ENCODE results near the gene PSMC5. TPM values are rescaled to one million over a fixed set of nuclear protein-coding genes. Genes with fewer than 3 reads are reported as not detected.

PSMC5 gene
- total and polyA plus RNA-seq, 10 of the 15 experiments (the other 5 are each of a cell fraction or from before 2014, with no cell fraction given): 55.0 to 266 (median 148) TPM

DNA sequence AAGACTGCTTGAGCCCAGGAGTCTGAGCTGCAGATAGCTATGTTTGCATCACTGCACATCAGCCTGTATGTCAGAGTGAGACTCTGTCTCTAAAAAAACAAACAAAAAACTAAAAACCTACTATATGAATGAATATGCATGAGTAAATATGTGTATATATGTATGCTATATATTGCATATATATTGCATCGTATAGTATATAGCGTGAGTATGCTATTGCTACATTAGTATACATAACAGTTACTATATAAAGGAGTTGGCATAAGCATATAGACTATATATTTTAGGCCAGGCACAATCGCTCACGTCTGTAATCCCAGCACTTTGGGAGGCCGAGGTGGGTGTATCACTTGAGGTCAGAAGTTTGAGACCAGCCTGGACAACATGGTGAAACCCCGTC, 37.2 kb upstream of the PSMC5 start:
- intact Hi-C loops (cut with micrococcal nuclease; ENCODE audit: unreplicated experiment) (no loop called here), in situ Hi-C loops (cut with MboI) (no loop called here)
- ATAC-seq (no peak), FAIRE-seq (no peak), DNase-seq (ENCODE audit: low read depth, low spot score) (no peak)
- no peak overlapping the region for H3K4me3 ChIP-seq
- WGBS (ENCODE audit: insufficient coverage, insufficient replicate concordance, low lambda C conversion rate, missing lambda C conversion rate): 95% methylated on average over 6 of the region's 6 CpGs
- SMC1A ChIA-PET (ENCODE audit: uncharacterized antibody, unreplicated experiment): interaction anchor here (2.3 kb wide), 1 partner anchor 14 kb away, joined by 6 read pairs; no protein-coding TSS in a partner anchor
- H3K27ac ChIP-seq (ENCODE audit: control insufficient read depth, insufficient read depth): no peak overlapping the region
- no peak overlapping the region for H3K9ac ChIP-seq (ENCODE audit: control insufficient read depth, insufficient read depth, low read length)
- H3K79me2 ChIP-seq (ENCODE audit: control insufficient read depth, insufficient read depth, low read length): peaks cover 14% of the 10 kb centered on the region
- no peaks in the 10 kb centered on the region for H4K20me1 ChIP-seq (ENCODE audit: control insufficient read depth, insufficient read depth)
- no peaks in the 10 kb centered on the region for H3K27me3 ChIP-seq (replicated peaks in 1 of 2; ENCODE audit: control insufficient read depth in 2 of 2, insufficient read depth in 2 of 2, low read length in 1 of 2)
- peaks cover 9 to 24% of the 10 kb centered on the region in 2 experiments for H3K36me3 ChIP-seq (ENCODE audit: control insufficient read depth in 2 of 2, insufficient read depth in 2 of 2, low read length in 1 of 2)
- H3K4me1 ChIP-seq (ENCODE audit: control insufficient read depth, insufficient read depth, low read length): no peaks in the 10 kb centered on the region
- CTCF ChIA-PET: no interaction called here
- no TSS peak for BruUV-seq (replicated peaks)
- no peak overlapping the region for H3K4me2 ChIP-seq (ENCODE audit: control insufficient read depth, insufficient read depth)
- POLR2A ChIA-PET: interaction anchor here (1.1 kb wide), 1 partner anchor 17 kb away, joined by 3 read pairs; the partner anchor contains the start of gene CCDC47
- no peak for TF ChIP-seq ZBTB4 (CRISPR knock-in tag; IDR thresholded peaks at IDR 0.05)
- no peak for TF ChIP-seq PKNOX1 (IDR thresholded peaks at IDR 0.05)
- no peak for TF ChIP-seq POLR2AphosphoS5 (IDR thresholded peaks at IDR 0.05; ENCODE audit: low read length)
- no peak for TF ChIP-seq ZNF24 (IDR thresholded peaks at IDR 0.05)
- no peak for TF ChIP-seq WRNIP1 (IDR thresholded peaks at IDR 0.05; ENCODE audit: borderline replicate concordance, low read depth, low read length)
- TF ChIP-seq, protein P1, sequence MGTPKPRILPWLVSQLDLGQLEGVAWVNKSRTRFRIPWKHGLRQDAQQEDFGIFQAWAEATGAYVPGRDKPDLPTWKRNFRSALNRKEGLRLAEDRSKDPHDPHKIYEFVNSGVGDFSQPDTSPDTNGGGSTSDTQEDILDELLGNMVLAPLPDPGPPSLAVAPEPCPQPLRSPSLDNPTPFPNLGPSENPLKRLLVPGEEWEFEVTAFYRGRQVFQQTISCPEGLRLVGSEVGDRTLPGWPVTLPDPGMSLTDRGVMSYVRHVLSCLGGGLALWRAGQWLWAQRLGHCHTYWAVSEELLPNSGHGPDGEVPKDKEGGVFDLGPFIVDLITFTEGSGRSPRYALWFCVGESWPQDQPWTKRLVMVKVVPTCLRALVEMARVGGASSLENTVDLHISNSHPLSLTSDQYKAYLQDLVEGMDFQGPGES (IDR thresholded peaks at IDR 0.05): no peak
- TF ChIP-seq PML (IDR thresholded peaks at IDR 0.05; ENCODE audit: low read length): no peak
- TF ChIP-seq NR2C2 (IDR thresholded peaks at IDR 0.05; ENCODE audit: borderline replicate concordance, control insufficient read depth, insufficient read length, low read depth): no peak
- TF ChIP-seq, protein P2, sequence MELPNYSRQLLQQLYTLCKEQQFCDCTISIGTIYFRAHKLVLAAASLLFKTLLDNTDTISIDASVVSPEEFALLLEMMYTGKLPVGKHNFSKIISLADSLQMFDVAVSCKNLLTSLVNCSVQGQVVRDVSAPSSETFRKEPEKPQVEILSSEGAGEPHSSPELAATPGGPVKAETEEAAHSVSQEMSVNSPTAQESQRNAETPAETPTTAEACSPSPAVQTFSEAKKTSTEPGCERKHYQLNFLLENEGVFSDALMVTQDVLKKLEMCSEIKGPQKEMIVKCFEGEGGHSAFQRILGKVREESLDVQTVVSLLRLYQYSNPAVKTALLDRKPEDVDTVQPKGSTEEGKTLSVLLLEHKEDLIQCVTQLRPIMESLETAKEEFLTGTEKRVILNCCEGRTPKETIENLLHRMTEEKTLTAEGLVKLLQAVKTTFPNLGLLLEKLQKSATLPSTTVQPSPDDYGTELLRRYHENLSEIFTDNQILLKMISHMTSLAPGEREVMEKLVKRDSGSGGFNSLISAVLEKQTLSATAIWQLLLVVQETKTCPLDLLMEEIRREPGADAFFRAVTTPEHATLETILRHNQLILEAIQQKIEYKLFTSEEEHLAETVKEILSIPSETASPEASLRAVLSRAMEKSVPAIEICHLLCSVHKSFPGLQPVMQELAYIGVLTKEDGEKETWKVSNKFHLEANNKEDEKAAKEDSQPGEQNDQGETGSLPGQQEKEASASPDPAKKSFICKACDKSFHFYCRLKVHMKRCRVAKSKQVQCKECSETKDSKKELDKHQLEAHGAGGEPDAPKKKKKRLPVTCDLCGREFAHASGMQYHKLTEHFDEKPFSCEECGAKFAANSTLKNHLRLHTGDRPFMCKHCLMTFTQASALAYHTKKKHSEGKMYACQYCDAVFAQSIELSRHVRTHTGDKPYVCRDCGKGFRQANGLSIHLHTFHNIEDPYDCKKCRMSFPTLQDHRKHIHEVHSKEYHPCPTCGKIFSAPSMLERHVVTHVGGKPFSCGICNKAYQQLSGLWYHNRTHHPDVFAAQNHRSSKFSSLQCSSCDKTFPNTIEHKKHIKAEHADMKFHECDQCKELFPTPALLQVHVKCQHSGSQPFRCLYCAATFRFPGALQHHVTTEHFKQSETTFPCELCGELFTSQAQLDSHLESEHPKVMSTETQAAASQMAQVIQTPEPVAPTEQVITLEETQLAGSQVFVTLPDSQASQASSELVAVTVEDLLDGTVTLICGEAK (IDR thresholded peaks at IDR 0.05; ENCODE audit: borderline replicate concordance): no peak
- no peak for TF ChIP-seq RB1 (IDR thresholded peaks at IDR 0.05; ENCODE audit: borderline replicate concordance)
- no peak for TF ChIP-seq NFYB (IDR thresholded peaks at IDR 0.05; ENCODE audit: insufficient read depth, low read depth, low read length)
- TF ChIP-seq PAX5 (IDR thresholded peaks at IDR 0.05; ENCODE audit: borderline replicate concordance, low read depth, low read length): no peak
- no peaks in the 10 kb centered on the region for H3K9me3 ChIP-seq (replicated peaks; ENCODE audit: control insufficient read depth, insufficient read depth, low read length)
- RAD21 ChIA-PET (ENCODE audit: unreplicated experiment): interaction anchor here (1.4 kb wide), 1 partner anchor 45 kb away, joined by 3 read pairs; no protein-coding TSS in a partner anchor
- H2AFZ ChIP-seq (ENCODE audit: control insufficient read depth, low read depth, low read length): no peak overlapping the region
